Activated B cell treated with CpG ODN at 0.5 μM for 24 hours (primary cell): Measurements from ENCODE around the gene SMAD3. TPM values are rescaled to one million over a fixed set of nuclear protein-coding genes. Genes with fewer than 3 reads are reported as not detected.
"Not testable (repeated sequence)": the region's sequence is repeated elsewhere in the genome, so short reads cannot be mapped to it uniquely, and the experiment has no call there.

ENCODE experiments used
- ATAC-seq: fragments of 200-7000 bp; cut with Tn5 transposase; one replicate; pipeline ENCODE4 v1.10.0; 2021; ENCODE audit warnings: low read depth, mild to moderate bottlenecking, moderate library complexity
- CTCF ChIA-PET: fragments of 350-600 bp; sonication (Branson Sonifier 250); formaldehyde crosslinking; loops from one replicate; lab custom pipeline; 2021; ENCODE audit warnings: antibody characterized with exemption; lab: Charles Lee
- POLR2A ChIA-PET: fragments of 350-600 bp; sonication (Branson Sonifier 250); formaldehyde crosslinking; loops from one replicate; lab custom pipeline; 2021; ENCODE audit warnings: antibody characterized with exemption; lab: Charles Lee
- DNase-seq: peaks from one replicate; pipeline ENCODE4 v3.0.0; 2022
- H3K27ac Mint-ChIP-seq: one replicate; pipeline ENCODE4 v1.8.0; 2020; ENCODE audit warnings: mixed read lengths
- H3K27me3 Mint-ChIP-seq: one replicate; pipeline ENCODE4 v1.8.0; 2021; ENCODE audit warnings: mixed read lengths
- H3K36me3 Mint-ChIP-seq: one replicate; pipeline ENCODE4 v1.8.0; 2021; ENCODE audit warnings: low read depth, mixed read lengths
- H3K4me1 Mint-ChIP-seq: one replicate; pipeline ENCODE4 v1.8.0; 2021; ENCODE audit warnings: mixed read lengths
- H3K4me3 Mint-ChIP-seq: one replicate; pipeline ENCODE4 v1.8.0; 2020; ENCODE audit warnings: mild to moderate bottlenecking, mixed read lengths
- H3K9me3 Mint-ChIP-seq: one replicate; pipeline ENCODE4 v1.8.0; 2020; ENCODE audit warnings: mixed read lengths
- CTCF ChIP-seq: fragments of 200-600 bp; IDR thresholded peaks from one replicate; pipeline ENCODE4 v1.8.0; 2022; ENCODE audit warnings: antibody characterized with exemption, mild to moderate bottlenecking
- intact Hi-C: fragments of 100-400 bp; cut with micrococcal nuclease; formaldehyde crosslinking; loops from one replicate; pipeline ENCODE4 v1.15.1; 2024
- total RNA-seq: library from RNA; stranded (reverse); gene quantifications from 2 replicates; pipeline ENCODE4 v1.2.3, GENCODE V29; 2022

SMAD3 gene
- total RNA-seq, 1 donor from 2014 or later: 118 TPM

- intact Hi-C loops: loop anchor here (1.0 to 5.0 kb wide), 9 partner anchors 12 to 132 kb away; partner anchors contain the start of genes AAGAB, IQCH and SMAD3
- CTCF ChIA-PET: interaction anchor here (1.0 to 2.7 kb wide), 7 partner anchors 10 to 182 kb away, joined by 3 to 11 read pairs (median 4); partner anchors contain the start of gene SMAD3
These were observed 56.5 kb downstream of the SMAD3 start for GRCh38 chr15:67121644-67122605.

DNA sequence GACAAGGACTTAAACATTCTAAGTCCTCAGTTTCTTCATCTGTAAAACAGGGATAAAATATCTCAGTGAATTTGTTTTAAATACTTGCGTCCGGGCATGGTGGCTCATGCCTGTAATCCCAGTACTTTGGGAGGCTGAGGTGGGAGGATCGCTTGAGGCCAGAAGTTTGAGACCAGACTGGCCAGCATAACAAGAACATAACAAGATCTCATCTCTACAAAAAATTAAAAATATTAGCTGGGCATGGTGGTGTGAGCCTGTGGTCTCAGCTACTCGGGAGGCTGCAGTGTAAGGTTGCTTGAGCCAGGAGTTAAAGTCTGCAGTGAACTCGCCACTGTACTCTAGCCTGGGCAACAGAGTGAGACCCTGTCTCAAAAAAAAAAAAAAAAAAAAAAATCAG lies 57.4 kb downstream of the SMAD3 start:
- H3K27me3 Mint-ChIP-seq, DNase-seq, ATAC-seq, H3K4me3 Mint-ChIP-seq, H3K9me3 Mint-ChIP-seq: not testable (repeated sequence)
- Mint-ChIP-seq H3K36me3 (peaks cover 33% of the 10 kb centered on the region), H3K4me1 (peaks cover 97% of the 10 kb centered on the region), H3K27ac (peak overlapping the region; percentile 94)
- ChIA-PET CTCF (interaction anchor here (2.2 kb wide), 1 partner anchor 42 kb away, joined by 6 read pairs; no protein-coding TSS in a partner anchor), POLR2A (interaction anchor here (0.9 to 28.6 kb wide), 7 partner anchors 8 to 41 kb away, joined by 3 to 1703 read pairs (median 11); partner anchors contain the start of gene SMAD3)
- intact Hi-C loops: loop anchor here (5.0 kb wide), 1 partner anchor 34 kb away; no protein-coding TSS in a partner anchor

More at GRCh38 chr15:67121644-67122605, 56.5 kb downstream of the SMAD3 start:
- Mint-ChIP-seq H3K4me1 (peaks cover 97% of the 10 kb centered on the region), H3K4me3 (peak overlapping the region; percentile 74), H3K27ac (peak overlapping the region; percentile 94), H3K36me3 (peaks cover 26% of the 10 kb centered on the region), H3K9me3 (no peaks in the 10 kb centered on the region), H3K27me3 (no peaks in the 10 kb centered on the region)
- TF ChIP-seq CTCF: no peak
- DNase-seq (no peak), ATAC-seq (no peak)
- POLR2A ChIA-PET: interaction anchor here (0.6 to 28.6 kb wide), 14 partner anchors 9 to 1307 kb away, joined by 3 to 1703 read pairs (median 6); partner anchors contain the start of gene SMAD3

DNA sequence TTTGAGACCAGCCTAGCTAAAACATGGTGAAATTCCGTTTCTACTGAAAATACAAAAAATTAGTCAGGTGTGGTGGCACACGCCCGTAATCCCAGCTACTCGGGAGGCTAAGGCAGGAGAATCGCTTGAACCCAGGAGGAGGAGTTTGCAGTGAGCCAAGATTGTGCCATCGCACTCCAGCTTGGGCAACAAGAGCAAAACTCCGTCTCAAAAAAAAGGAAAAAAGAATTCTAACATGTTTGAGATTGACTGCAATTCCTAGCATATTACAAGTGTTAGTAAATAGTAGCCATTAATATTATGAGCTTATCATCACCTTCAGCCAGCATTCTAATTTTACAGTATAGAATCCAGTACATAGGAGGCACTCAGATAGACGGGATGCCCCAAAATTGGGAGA lies 57.9 kb downstream of the SMAD3 start:
- not testable (repeated sequence) for H3K4me3 Mint-ChIP-seq, ATAC-seq, H3K9me3 Mint-ChIP-seq, DNase-seq, H3K27me3 Mint-ChIP-seq
- intact Hi-C loops: loop anchor here (5.0 kb wide), 1 partner anchor 34 kb away; no protein-coding TSS in a partner anchor
- ChIA-PET POLR2A (interaction anchor here (0.8 to 28.6 kb wide), 8 partner anchors 8 to 42 kb away, joined by 3 to 1703 read pairs (median 9); partner anchors contain the start of gene SMAD3), CTCF (interaction anchor here (2.2 kb wide), 1 partner anchor 42 kb away, joined by 6 read pairs; no protein-coding TSS in a partner anchor)
- Mint-ChIP-seq H3K4me1 (peaks cover 97% of the 10 kb centered on the region), H3K27ac (peak overlapping the region; percentile 94), H3K36me3 (peaks cover 35% of the 10 kb centered on the region)

GRCh38 chr15:67124111-67124510 lies 58.7 kb downstream of the SMAD3 start:
- Mint-ChIP-seq H3K36me3 (peaks cover 36% of the 10 kb centered on the region), H3K27me3 (no peaks in the 10 kb centered on the region), H3K4me3 (no peak overlapping the region), H3K9me3 (no peaks in the 10 kb centered on the region), H3K4me1 (peaks cover 94% of the 10 kb centered on the region), H3K27ac (peak overlapping the region; percentile 65)
- CTCF ChIA-PET: interaction anchor here (0.6 kb wide), 1 partner anchor 1086 kb away, joined by 4 read pairs; no protein-coding TSS in a partner anchor
- DNase-seq (no peak), ATAC-seq (no peak)
- POLR2A ChIA-PET: interaction anchor here (0.9 to 28.6 kb wide), 6 partner anchors 13 to 43 kb away, joined by 3 to 1703 read pairs (median 4); partner anchors contain the start of gene SMAD3
- intact Hi-C loops: loop anchor here (5.0 kb wide), 1 partner anchor 33 kb away; no protein-coding TSS in a partner anchor
- TF ChIP-seq CTCF: no peak

DNA sequence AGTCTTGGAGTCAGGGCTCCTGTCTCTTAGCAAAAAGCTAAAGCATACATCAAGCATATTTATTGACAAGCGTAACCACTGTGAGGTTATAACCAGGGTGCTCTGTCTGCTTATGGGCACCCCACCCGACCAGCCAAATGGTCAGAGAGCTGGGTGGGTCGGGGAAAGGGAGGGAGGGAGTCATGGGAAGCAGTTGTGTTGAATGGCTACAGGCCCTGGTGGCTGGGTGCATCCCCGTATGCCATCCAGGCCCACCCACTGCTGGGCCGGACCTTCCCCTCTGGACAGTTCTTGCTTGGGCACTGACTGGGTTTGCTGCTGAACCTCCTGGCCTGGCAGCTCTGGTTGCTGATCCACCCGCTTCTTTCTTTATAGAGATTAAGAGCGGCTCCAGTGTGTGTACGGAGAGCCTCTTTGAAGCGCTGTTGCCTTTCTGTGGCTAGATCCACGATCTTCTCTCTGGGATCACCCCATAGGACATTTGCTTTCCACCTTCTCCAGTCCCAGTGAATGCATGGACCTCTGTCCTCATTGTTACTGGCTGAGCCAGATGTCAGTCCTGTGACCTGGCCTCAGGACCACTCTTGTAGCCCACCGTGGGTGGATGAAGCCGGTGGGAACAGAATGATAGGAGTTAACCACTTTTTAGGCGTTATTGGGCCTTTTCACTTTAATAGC lies 59.6 kb downstream of the SMAD3 start:
- DNase-seq: no peak
- POLR2A ChIA-PET: interaction anchor here (0.6 to 28.6 kb wide), 5 partner anchors 10 to 44 kb away, joined by 3 to 1703 read pairs (median 5); partner anchors contain the start of gene SMAD3
- intact Hi-C loops: loop anchor here (5.0 kb wide), 1 partner anchor 32 kb away; no protein-coding TSS in a partner anchor

More for the DNA sequence above, 59.6 kb downstream of the SMAD3 start:
- H3K27me3 Mint-ChIP-seq: no peaks in the 10 kb centered on the region
- H3K4me1 Mint-ChIP-seq: peaks cover 91% of the 10 kb centered on the region
- no peak for TF ChIP-seq CTCF
- CTCF ChIA-PET: interaction anchor here (0.6 kb wide), 1 partner anchor 1085 kb away, joined by 4 read pairs; no protein-coding TSS in a partner anchor
- H3K9me3 Mint-ChIP-seq: no peaks in the 10 kb centered on the region
- no peak for ATAC-seq
- peaks cover 40% of the 10 kb centered on the region for H3K36me3 Mint-ChIP-seq
- no peak overlapping the region for H3K4me3 Mint-ChIP-seq
- peak overlapping the region; percentile 71 for H3K27ac Mint-ChIP-seq
